ENCODE measurements around the gene MRPL1.
"Not testable (repeated sequence)": the region's sequence is repeated elsewhere in the genome, so short reads cannot be mapped to it uniquely, and the experiment has no call there.

Gene MRPL1

GRCh38 chr4:77963004-77963403 lies 100.4 kb downstream of the MRPL1 start:
- H3K4me3 ChIP-seq (replicated peaks in 1 of 2; ENCODE audit: low read depth in 2 of 2, low read length in 2 of 2) = no peak overlapping the region
- no peak for DNase-seq (ENCODE audit: low read depth in 2 of 2)
- no peak for TF ChIP-seq CTCF (IDR thresholded peaks at IDR 0.05; ENCODE audit: low read depth, low read length)

GRCh38 chr4:77973657-77974056 lies 111.0 kb downstream of the MRPL1 start:
- not testable (repeated sequence) for DNase-seq (ENCODE audit: low read depth in 2 of 2)

GRCh38 chr4:77982900-77983540 lies 120.4 kb downstream of the MRPL1 start:
- not testable (repeated sequence) for H3K4me3 ChIP-seq (replicated peaks in 1 of 2; ENCODE audit: low read depth in 2 of 2, low read length in 2 of 2); DNase-seq (ENCODE audit: low read depth in 2 of 2)

More at GRCh38 chr4:77973657-77974056, 111.0 kb downstream of the MRPL1 start:
- H3K4me3 ChIP-seq (replicated peaks in 1 of 2; ENCODE audit: low read depth in 2 of 2, low read length in 2 of 2) = not testable (repeated sequence)

GRCh38 chr4:77983612-77984311 lies 121.1 kb downstream of the MRPL1 start:
- not testable (repeated sequence) for H3K4me3 ChIP-seq (replicated peaks in 1 of 2; ENCODE audit: low read depth in 2 of 2, low read length in 2 of 2); DNase-seq (ENCODE audit: low read depth in 2 of 2)

- no peak overlapping the region for H3K4me3 ChIP-seq (replicated peaks in 1 of 2; ENCODE audit: low read depth in 2 of 2, low read length in 2 of 2)
- no peak for DNase-seq (ENCODE audit: low read depth in 2 of 2)
- no peak for TF ChIP-seq CTCF (IDR thresholded peaks at IDR 0.05; ENCODE audit: low read depth, low read length)
These were observed 127.3 kb downstream of the MRPL1 start for GRCh38 chr4:77989968-77990367.

GRCh38 chr4:77990456-77990855 lies 127.8 kb downstream of the MRPL1 start:
- TF ChIP-seq CTCF (IDR thresholded peaks at IDR 0.05; ENCODE audit: low read depth, low read length) = no peak
- H3K4me3 ChIP-seq (replicated peaks in 1 of 2; ENCODE audit: low read depth in 2 of 2, low read length in 2 of 2) = no peak overlapping the region
- DNase-seq (ENCODE audit: low read depth in 2 of 2) = no peak

GRCh38 chr4:77990904-77991358 lies 128.3 kb downstream of the MRPL1 start:
- no peak for DNase-seq (ENCODE audit: low read depth in 2 of 2)
- no peak overlapping the region for H3K4me3 ChIP-seq (replicated peaks in 1 of 2; ENCODE audit: low read depth in 2 of 2, low read length in 2 of 2)
- no peak for TF ChIP-seq CTCF (IDR thresholded peaks at IDR 0.05; ENCODE audit: low read depth, low read length)

- TF ChIP-seq CTCF (IDR thresholded peaks at IDR 0.05; ENCODE audit: low read depth, low read length) = no peak
- no peak for DNase-seq (ENCODE audit: low read depth in 2 of 2)
- no peak overlapping the region for H3K4me3 ChIP-seq (replicated peaks in 1 of 2; ENCODE audit: low read depth in 2 of 2, low read length in 2 of 2)
These were observed 130.0 kb downstream of the MRPL1 start for GRCh38 chr4:77992581-77992980.

Data from cardiac fibroblast (primary cell).